Calu3 (cell line): Measurements from ENCODE around the gene BPIFB3. TPM values are rescaled to one million over a fixed set of nuclear protein-coding genes. Genes with fewer than 3 reads are reported as not detected.

Experiments used
- BruUV-seq: library from RNA; stranded (reverse); fragments of 400-500 nt; replicated peaks from 2 replicates; lab custom pipeline; 2021; lab: Mats Ljungman, UMichigan
- CTCF ChIA-PET: fragments of 300-600 bp; sonication (Branson Sonifier 250); formaldehyde crosslinking; loops from one replicate; lab custom pipeline; 2022; ENCODE audit warnings: antibody characterized with exemption; lab: Charles Lee
- DNase-seq: peaks from one replicate; pipeline ENCODE4 v3.0.0; 2022
- H3K27ac Mint-ChIP-seq: one replicate; pipeline ENCODE4 v1.8.0; 2022; ENCODE audit warnings: mixed read lengths; ENCODE audit not compliant: unreplicated experiment
- H3K27me3 Mint-ChIP-seq: one replicate; pipeline ENCODE4 v1.8.0; 2022; ENCODE audit warnings: mixed read lengths; ENCODE audit not compliant: unreplicated experiment
- H3K36me3 Mint-ChIP-seq: one replicate; pipeline ENCODE4 v1.8.0; 2022; ENCODE audit warnings: mild to moderate bottlenecking, moderate library complexity, mixed read lengths; ENCODE audit not compliant: insufficient read depth, unreplicated experiment
- H3K4me1 Mint-ChIP-seq: one replicate; pipeline ENCODE4 v1.8.0; 2022; ENCODE audit warnings: mild to moderate bottlenecking, low read depth, mixed read lengths; ENCODE audit not compliant: unreplicated experiment
- H3K4me3 Mint-ChIP-seq: one replicate; pipeline ENCODE4 v1.8.0; 2022; ENCODE audit warnings: mild to moderate bottlenecking, low read depth, moderate library complexity, mixed read lengths; ENCODE audit not compliant: unreplicated experiment
- H3K9me3 Mint-ChIP-seq: one replicate; pipeline ENCODE4 v1.8.0; 2022; ENCODE audit warnings: low read depth, mixed read lengths; ENCODE audit not compliant: unreplicated experiment
- intact Hi-C: fragments of 100-400 bp; cut with micrococcal nuclease; formaldehyde crosslinking; loops from one replicate; pipeline ENCODE4 v1.10.0; 2022; ENCODE audit not compliant: unreplicated experiment
- total RNA-seq: library from RNA; stranded (reverse); gene quantifications from 2 replicates; pipeline ENCODE4 v1.2.3, GENCODE V29; 2022
- TF ChIP-seq, protein P1 (sequence below): fragments of 200-600 bp; IDR thresholded peaks from one replicate; pipeline ENCODE4 v1.8.0; 2022; ENCODE audit warnings: antibody characterized with exemption; ENCODE audit not compliant: unreplicated experiment

The BPIFB3 gene
- total RNA-seq, 1 experiment from 2014 or later: not detected

- no peak for DNase-seq
- Mint-ChIP-seq H3K4me3 (no peak overlapping the region), H3K27ac (no peak overlapping the region), H3K27me3 (peaks cover 91% of the 10 kb centered on the region), H3K9me3 (no peaks in the 10 kb centered on the region), H3K4me1 (no peaks in the 10 kb centered on the region), H3K36me3 (no peaks in the 10 kb centered on the region)
- intact Hi-C loops: no loop called here
- no TSS peak for BruUV-seq
- TF ChIP-seq, protein P1, sequence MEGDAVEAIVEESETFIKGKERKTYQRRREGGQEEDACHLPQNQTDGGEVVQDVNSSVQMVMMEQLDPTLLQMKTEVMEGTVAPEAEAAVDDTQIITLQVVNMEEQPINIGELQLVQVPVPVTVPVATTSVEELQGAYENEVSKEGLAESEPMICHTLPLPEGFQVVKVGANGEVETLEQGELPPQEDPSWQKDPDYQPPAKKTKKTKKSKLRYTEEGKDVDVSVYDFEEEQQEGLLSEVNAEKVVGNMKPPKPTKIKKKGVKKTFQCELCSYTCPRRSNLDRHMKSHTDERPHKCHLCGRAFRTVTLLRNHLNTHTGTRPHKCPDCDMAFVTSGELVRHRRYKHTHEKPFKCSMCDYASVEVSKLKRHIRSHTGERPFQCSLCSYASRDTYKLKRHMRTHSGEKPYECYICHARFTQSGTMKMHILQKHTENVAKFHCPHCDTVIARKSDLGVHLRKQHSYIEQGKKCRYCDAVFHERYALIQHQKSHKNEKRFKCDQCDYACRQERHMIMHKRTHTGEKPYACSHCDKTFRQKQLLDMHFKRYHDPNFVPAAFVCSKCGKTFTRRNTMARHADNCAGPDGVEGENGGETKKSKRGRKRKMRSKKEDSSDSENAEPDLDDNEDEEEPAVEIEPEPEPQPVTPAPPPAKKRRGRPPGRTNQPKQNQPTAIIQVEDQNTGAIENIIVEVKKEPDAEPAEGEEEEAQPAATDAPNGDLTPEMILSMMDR: no peak
- CTCF ChIA-PET: interaction anchor here (1.3 kb wide), 1 partner anchor 12 kb away, joined by 4 read pairs; no protein-coding TSS in a partner anchor
These were observed 55.0 kb downstream of the BPIFB3 start for GRCh38 chr20:33108661-33109060.

- no peak for DNase-seq
- no peak overlapping the region for H3K4me3 Mint-ChIP-seq
- intact Hi-C loops: no loop called here
- no peaks in the 10 kb centered on the region for H3K4me1 Mint-ChIP-seq
- CTCF ChIA-PET: no interaction called here
- no TSS peak for BruUV-seq
- H3K27ac Mint-ChIP-seq: no peak overlapping the region
- H3K27me3 Mint-ChIP-seq: peaks cover 89% of the 10 kb centered on the region
- no peaks in the 10 kb centered on the region for H3K36me3 Mint-ChIP-seq
- no peaks in the 10 kb centered on the region for H3K9me3 Mint-ChIP-seq
- TF ChIP-seq, protein P1: no peak
These were observed 56.6 kb downstream of the BPIFB3 start for GRCh38 chr20:33110147-33110825.

- TF ChIP-seq, protein P1: no peak
- H3K27ac Mint-ChIP-seq: no peak overlapping the region
- intact Hi-C loops: no loop called here
- no peak overlapping the region for H3K4me3 Mint-ChIP-seq
- H3K36me3 Mint-ChIP-seq: no peaks in the 10 kb centered on the region
- BruUV-seq: no TSS peak
- CTCF ChIA-PET: no interaction called here
- DNase-seq: no peak
- no peaks in the 10 kb centered on the region for H3K4me1 Mint-ChIP-seq
- no peaks in the 10 kb centered on the region for H3K9me3 Mint-ChIP-seq
- peaks cover 78% of the 10 kb centered on the region for H3K27me3 Mint-ChIP-seq
These were observed 57.6 kb downstream of the BPIFB3 start for GRCh38 chr20:33111306-33111705.

DNA sequence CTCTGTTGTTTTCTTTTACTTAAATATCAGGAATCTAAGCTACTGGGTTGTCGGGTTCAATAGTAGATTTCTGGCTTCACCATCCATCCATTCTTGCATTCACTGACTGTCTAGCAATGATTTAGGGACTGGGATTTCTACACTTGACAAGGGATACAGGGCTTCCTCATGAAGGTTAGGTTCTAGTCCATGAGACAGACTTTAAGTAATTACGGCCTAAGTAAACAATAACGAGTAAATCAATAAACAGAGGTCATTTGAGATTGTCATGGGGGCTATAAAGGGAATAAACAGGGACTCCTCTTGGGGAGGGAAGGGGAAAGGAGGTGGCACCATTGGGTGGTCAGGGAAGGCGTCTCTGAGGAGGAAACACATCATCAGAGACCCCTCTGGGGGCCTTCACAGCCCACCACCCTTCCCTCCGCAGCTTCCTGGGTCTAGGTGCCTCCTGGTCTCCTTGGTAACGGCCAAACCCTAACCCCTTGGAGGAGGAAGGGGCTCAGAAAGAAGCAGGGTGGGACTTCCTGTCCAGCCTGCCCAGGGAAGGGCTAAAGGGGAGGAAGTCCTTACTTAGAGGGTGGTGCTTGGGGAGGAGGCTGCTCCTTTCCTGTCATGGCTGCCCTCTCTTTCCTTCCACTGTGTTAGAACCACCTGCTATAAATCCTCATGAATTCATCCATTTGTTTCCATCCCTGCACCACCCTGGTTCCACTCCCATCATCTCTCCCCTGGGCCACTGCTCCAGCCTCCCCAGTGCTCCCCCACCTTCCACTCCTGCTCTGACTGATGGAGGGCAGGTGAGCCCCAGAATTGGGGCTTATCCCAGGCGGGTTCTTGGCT lies 59.1 kb downstream of the BPIFB3 start:
- Mint-ChIP-seq H3K9me3 (no peaks in the 10 kb centered on the region), H3K4me1 (no peaks in the 10 kb centered on the region), H3K36me3 (no peaks in the 10 kb centered on the region), H3K4me3 (no peak overlapping the region), H3K27me3 (peaks cover 64% of the 10 kb centered on the region), H3K27ac (no peak overlapping the region)
- DNase-seq: no peak
- CTCF ChIA-PET: no interaction called here
- intact Hi-C loops: no loop called here
- BruUV-seq: no TSS peak
- TF ChIP-seq, protein P1: no peak
